Vagina (tissue), 2 donors: ENCODE results near the gene SPTA1.

Experiments used
- CTCF ChIP-seq, 3 experiments: fragments of 450-650 bp in 2 of 3; fragments of 200-600 bp in 1 of 3; sonication (generic) in 1 of 3; IDR thresholded peaks; one replicate each; pipeline ENCODE4 v1.5.1; 2017 to 2019; ENCODE audit warnings: antibody characterized with exemption in 3 of 3, mild to moderate bottlenecking in 2 of 3, moderate library complexity in 2 of 3
- POLR2A ChIP-seq, 2 donors: fragments of 450-650 bp; IDR thresholded peaks; one replicate each; pipeline ENCODE4 v1.6.1; 2017; ENCODE audit warnings: antibody characterized with exemption in 2 of 2, mild to moderate bottlenecking in 2 of 2, moderate library complexity in 2 of 2
- POLR2AphosphoS5 ChIP-seq, 2 donors: sonication (generic); formaldehyde crosslinking; IDR thresholded peaks; one replicate each; pipeline ENCODE4 v1.9.0; 2017; ENCODE audit warnings: antibody characterized with exemption in 2 of 2, mild to moderate bottlenecking in 2 of 2, low read depth in 1 of 2; ENCODE audit not compliant: insufficient read depth in 1 of 2

GRCh38 chr1:158613764-158614163, 72.8 kb downstream of the SPTA1 start:
- TF ChIP-seq POLR2AphosphoS5 (IDR thresholded peaks at IDR 0.05; ENCODE audit: insufficient read depth in 1 of 2, low read depth in 1 of 2) = no peak
- no peak for TF ChIP-seq CTCF (IDR thresholded peaks at IDR 0.05)
- TF ChIP-seq POLR2A (IDR thresholded peaks at IDR 0.05) = no peak
